PC-3 (cell line): ENCODE data around the gene P2RY11.

Experiments used
- EZH2 ChIP-seq: fragments of 300-600 bp; sonication (generic); IDR thresholded peaks from one replicate; pipeline ENCODE4 v1.6.1; 2017; ENCODE audit warnings: antibody characterized with exemption, mild to moderate bottlenecking, low read length; ENCODE audit not compliant: unreplicated experiment
- TF ChIP-seq, protein P1 (sequence below): fragments of 300-600 bp; sonication (generic); conservative IDR thresholded peaks from 2 replicates; pipeline ENCODE4 v1.5.1; 2017; ENCODE audit warnings: antibody characterized with exemption, low read depth, mild to moderate bottlenecking, low read length

DNA sequence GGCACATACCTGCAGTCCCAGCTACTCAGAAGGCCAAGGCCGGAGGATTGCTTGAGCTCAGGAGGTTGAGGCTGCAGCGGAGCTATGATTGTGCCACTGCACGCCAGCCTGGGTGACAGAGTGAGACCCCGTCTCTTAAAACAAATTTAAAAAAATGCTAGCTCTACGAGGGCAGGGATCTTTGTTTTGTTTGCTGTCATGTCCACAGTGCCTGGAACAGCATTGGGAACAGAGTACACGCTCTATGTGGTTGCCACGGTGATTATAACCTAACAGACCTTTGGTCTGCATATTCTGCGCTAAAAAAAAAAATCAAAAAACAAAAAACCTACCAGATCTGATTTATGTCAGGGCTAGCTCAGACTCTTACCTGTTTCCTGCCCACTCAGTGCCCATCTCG lies 27.6 kb upstream of the P2RY11 start:
- TF ChIP-seq, protein P1, sequence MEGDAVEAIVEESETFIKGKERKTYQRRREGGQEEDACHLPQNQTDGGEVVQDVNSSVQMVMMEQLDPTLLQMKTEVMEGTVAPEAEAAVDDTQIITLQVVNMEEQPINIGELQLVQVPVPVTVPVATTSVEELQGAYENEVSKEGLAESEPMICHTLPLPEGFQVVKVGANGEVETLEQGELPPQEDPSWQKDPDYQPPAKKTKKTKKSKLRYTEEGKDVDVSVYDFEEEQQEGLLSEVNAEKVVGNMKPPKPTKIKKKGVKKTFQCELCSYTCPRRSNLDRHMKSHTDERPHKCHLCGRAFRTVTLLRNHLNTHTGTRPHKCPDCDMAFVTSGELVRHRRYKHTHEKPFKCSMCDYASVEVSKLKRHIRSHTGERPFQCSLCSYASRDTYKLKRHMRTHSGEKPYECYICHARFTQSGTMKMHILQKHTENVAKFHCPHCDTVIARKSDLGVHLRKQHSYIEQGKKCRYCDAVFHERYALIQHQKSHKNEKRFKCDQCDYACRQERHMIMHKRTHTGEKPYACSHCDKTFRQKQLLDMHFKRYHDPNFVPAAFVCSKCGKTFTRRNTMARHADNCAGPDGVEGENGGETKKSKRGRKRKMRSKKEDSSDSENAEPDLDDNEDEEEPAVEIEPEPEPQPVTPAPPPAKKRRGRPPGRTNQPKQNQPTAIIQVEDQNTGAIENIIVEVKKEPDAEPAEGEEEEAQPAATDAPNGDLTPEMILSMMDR: no peak
- TF ChIP-seq EZH2: no peak
